Measurements from ENCODE around the gene KCNAB2.
A peak's percentile ranks its signal among the peaks of the same experiment; 100 is the strongest.

KCNAB2 gene

DNA sequence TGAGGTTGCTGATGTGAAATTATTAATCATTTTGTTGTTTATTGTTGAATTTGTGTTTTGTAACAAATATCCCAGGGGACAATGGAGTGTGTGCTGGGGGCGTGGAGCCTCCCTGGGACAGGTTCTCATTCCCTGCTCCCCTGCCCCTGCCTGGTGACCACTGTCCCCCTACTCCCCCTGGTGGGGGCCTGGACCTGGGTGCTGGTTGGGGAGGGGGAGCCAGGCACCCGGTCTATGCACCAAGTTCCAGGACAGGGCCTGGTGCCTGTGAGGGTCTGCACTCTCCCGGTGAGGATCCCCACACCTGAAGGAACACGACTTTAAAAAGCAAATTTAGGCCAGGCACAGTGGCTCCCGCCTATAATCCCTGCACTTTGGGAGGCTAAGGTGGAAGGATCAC lies 92.1 kb downstream of the KCNAB2 start:
- TF ChIP-seq, protein P1, sequence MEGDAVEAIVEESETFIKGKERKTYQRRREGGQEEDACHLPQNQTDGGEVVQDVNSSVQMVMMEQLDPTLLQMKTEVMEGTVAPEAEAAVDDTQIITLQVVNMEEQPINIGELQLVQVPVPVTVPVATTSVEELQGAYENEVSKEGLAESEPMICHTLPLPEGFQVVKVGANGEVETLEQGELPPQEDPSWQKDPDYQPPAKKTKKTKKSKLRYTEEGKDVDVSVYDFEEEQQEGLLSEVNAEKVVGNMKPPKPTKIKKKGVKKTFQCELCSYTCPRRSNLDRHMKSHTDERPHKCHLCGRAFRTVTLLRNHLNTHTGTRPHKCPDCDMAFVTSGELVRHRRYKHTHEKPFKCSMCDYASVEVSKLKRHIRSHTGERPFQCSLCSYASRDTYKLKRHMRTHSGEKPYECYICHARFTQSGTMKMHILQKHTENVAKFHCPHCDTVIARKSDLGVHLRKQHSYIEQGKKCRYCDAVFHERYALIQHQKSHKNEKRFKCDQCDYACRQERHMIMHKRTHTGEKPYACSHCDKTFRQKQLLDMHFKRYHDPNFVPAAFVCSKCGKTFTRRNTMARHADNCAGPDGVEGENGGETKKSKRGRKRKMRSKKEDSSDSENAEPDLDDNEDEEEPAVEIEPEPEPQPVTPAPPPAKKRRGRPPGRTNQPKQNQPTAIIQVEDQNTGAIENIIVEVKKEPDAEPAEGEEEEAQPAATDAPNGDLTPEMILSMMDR (IDR thresholded peaks at IDR 0.05; ENCODE audit: extremely low read depth, missing control alignments): no peak

DNA sequence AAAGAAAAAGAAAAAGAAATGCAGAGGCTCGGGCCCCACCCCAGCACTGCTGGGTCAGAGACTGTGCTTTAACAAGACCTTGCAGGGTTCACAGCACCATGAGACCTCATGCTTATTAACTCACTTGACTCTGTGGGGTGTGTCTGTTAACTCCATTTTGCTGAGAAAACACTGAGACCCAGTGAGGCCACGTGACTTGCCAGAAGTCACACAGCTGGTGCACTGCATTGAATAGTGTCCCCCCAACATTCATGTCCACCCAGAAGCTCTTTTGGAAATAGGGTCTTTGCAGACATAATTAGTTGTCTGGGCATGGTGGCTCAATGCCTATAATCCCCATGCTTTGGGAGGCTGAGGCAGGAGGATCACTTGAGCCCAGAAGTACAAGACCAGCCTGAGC lies 94.7 kb downstream of the KCNAB2 start:
- DNase-seq (ENCODE audit: low spot score): no peak
- TF ChIP-seq, protein P1 (IDR thresholded peaks at IDR 0.05; ENCODE audit: extremely low read depth, missing control alignments): no peak

More for the DNA sequence above, 92.1 kb downstream of the KCNAB2 start:
- no peak for DNase-seq (ENCODE audit: low spot score)

DNA sequence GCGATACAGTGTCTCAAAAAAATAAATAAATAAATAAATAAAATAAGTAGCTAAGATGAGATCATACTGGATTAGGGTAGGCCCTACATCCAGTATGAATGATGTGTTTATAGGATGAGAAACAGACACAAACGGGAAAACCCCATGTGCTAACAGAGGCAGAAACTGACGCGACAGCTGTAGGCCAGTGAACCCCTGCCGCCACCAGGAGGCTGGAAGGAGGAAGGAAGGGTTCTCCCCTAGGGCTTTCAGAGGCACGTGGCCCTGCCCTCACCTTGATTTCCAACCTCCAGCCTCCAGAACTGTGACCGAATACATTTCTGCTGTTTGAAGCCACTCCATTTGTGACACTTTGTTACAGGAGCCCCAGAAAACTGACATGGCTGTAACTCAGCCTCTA lies 95.9 kb downstream of the KCNAB2 start:
- TF ChIP-seq, protein P1 (IDR thresholded peaks at IDR 0.05; ENCODE audit: extremely low read depth, missing control alignments): peak; percentile 22

DNA sequence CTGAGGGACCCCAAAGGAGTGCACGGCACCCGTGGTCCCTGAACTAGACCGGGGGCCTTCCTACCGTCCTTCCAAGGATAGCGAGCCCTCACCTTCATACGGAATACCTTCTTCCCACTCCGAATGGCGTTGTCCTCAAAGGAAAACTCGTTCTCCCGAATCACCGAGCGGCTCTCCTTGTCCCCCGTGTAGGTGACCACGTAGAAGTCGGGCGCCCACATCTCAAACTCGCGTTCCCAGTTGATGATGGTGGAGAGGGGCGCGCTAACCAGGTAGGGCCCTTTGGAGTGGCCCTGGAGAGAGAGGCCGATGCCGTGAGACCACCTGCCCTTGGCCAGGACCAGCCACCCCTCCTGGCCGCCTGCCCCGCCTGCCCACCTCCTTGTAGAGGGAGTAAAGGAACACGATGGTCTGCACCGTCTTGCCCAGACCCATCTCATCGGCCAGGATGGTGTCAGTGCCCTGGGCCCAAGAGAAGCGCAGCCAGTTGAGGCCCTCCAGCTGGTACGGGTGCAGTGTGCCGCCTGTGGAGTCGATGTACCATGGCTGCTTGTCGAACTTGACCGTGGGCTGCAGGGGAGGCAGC lies 96.4 kb downstream of the KCNAB2 start:
- TF ChIP-seq, protein P1 (IDR thresholded peaks at IDR 0.05; ENCODE audit: extremely low read depth, missing control alignments): no peak

More for the DNA sequence above, 95.9 kb downstream of the KCNAB2 start:
- DNase-seq (ENCODE audit: low spot score): peak; percentile 73

DNA sequence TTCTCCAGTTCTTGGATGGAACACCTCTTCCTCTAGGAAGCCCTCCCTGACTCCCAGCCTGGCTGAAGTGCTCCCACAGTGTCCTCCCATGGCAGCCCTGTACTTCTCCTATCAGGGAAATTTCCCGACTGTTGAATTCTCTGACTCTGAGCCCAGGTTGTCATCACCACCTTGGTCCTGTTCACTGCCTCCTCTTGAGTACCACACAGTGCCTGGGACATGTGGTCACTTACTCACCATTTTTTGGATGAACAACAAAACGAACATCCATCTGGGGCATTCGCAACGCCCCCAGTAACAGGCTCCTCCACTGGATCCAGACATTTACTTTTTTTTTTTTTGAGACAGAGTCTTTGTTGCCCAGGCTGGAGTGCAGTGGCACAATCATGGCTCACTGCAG lies 97.0 kb downstream of the KCNAB2 start:
- no peak for DNase-seq (ENCODE audit: low spot score)
- TF ChIP-seq, protein P1 (IDR thresholded peaks at IDR 0.05; ENCODE audit: extremely low read depth, missing control alignments): no peak

More for the DNA sequence above, 96.4 kb downstream of the KCNAB2 start:
- no peak for DNase-seq (ENCODE audit: low spot score)

DNA sequence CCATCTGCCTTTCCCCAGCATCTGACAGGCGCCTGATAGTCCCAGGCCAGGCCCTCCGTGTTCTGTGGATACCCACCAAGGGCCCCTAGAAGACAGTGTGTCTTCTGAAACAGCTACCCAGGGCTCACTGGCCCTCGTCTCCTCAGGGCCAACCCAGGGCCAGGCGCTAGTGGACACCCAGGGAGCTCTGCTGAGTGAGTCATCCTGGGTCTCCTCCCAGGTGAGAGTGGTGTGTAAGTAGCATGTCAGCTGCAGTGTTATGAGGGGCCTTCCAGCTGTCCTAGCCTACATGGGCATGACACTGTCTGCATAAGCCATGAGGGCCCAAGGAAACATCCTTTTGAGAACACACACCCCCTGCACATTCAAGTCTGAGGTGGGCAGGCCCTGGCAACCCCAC lies 97.7 kb downstream of the KCNAB2 start:
- TF ChIP-seq, protein P1 (IDR thresholded peaks at IDR 0.05; ENCODE audit: extremely low read depth, missing control alignments): no peak
- DNase-seq (ENCODE audit: low spot score): no peak

DNA sequence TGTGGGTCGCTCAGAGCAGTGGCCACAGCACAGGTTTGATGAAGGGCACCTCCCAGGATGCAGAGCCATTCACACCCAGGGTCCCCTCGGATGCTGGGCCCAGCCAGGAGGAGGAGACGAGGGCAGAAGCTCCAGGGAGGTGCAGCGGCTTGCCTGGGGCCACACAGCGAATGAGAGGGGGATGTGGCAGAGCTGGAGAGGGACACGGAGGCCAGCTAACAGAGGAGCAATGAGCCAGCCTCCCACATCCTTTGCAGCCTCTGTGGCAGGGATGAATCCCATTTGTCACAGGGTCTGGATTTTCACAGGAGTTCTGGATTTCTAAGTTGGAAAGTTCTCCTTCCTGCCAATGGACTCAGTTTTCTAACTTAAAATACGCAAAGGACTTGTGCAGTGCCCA lies 98.5 kb downstream of the KCNAB2 start:
- TF ChIP-seq, protein P1 (IDR thresholded peaks at IDR 0.05; ENCODE audit: extremely low read depth, missing control alignments): no peak

More for the DNA sequence above, 98.5 kb downstream of the KCNAB2 start:
- DNase-seq (ENCODE audit: low spot score): no peak
